ENCODE results near the gene BBS9. TPM values are rescaled to one million over a fixed set of nuclear protein-coding genes. Genes with fewer than 3 reads are reported as not detected.

Gene BBS9
- total RNA-seq, 1 experiment from 2014 or later: 26.4 TPM

- Histone ChIP-seq H2BK120ac (ENCODE audit: low read depth, low read length, poor library complexity, severe bottlenecking) (peak overlapping the region; percentile 85), H3K23me2 (ENCODE audit: insufficient read length, low read depth, low read length, poor library complexity, severe bottlenecking) (peaks cover 2% of the 10 kb centered on the region), H3K79me2 (ENCODE audit: insufficient read depth, low read length) (peaks cover 3% of the 10 kb centered on the region; the same call in 1 of the 2 replicates), H3K27ac (ENCODE audit: insufficient read length, low read depth, low read length) (peak overlapping the region; percentile 78), H3K9me3 (ENCODE audit: control insufficient read depth, low read depth, low read length) (no peaks in the 10 kb centered on the region), H3K18ac (ENCODE audit: insufficient read length, low read depth, low read length) (peak overlapping the region; percentile 75), H2BK20ac (ENCODE audit: low read depth, low read length, poor library complexity, severe bottlenecking) (no peak overlapping the region), H4K8ac (replicated peaks; ENCODE audit: insufficient read length, low read depth, low read length) (no peak overlapping the region), H3K14ac (ENCODE audit: insufficient read depth, low read length) (no peak overlapping the region), H3K79me1 (ENCODE audit: insufficient read depth, low read depth, low read length, poor library complexity, severe bottlenecking) (no peaks in the 10 kb centered on the region), H2AK5ac (ENCODE audit: insufficient read length, low read length) (no peak overlapping the region), H4K91ac (ENCODE audit: insufficient read length, low read depth, low read length) (no peak overlapping the region), H2BK15ac (ENCODE audit: low read depth, low read length) (no peak overlapping the region), H3K9ac (ENCODE audit: extremely low read depth, insufficient read length, low read length) (peak overlapping the region; percentile 54), H3K27me3 (ENCODE audit: insufficient read depth, low read length) (no peaks in the 10 kb centered on the region), H3T11ph (ENCODE audit: low read length) (peak overlapping the region; percentile 99), H3K4me2 (ENCODE audit: insufficient read depth, insufficient read length, low read length) (peak overlapping the region; percentile 51), H4K5ac (ENCODE audit: insufficient read length, low read depth, low read length) (no peak overlapping the region), H3K23ac (ENCODE audit: insufficient read length, low read depth, low read length) (no peak overlapping the region), H3K56ac (ENCODE audit: insufficient read length, low read depth, low read length) (no peak overlapping the region), H2AFZ (ENCODE audit: low read length) (peak overlapping the region; percentile 52), H3K4ac (ENCODE audit: low read depth, low read length) (no peak overlapping the region; the same call in 1 of the 2 replicates), H3K4me1 (ENCODE audit: insufficient read depth, low read length) (no peaks in the 10 kb centered on the region; the same call in 1 of the 2 replicates), H2BK5ac (ENCODE audit: insufficient read length, low read length) (no peak overlapping the region), H2BK12ac (ENCODE audit: insufficient read length, low read depth, low read length) (no peak overlapping the region), H4K20me1 (ENCODE audit: control insufficient read depth, insufficient read depth, insufficient read length) (no peaks in the 10 kb centered on the region)
- WGBS (ENCODE audit: extremely low coverage, insufficient read length, low lambda C conversion rate): no CpG with 5 or more reads among the region's 9 CpGs
- H3K27ac Mint-ChIP-seq: peak overlapping the region in 2 of 3 experiments; percentile 16 to 91; a peak in 2 of 7 replicates
- H3K4me1 Mint-ChIP-seq: peaks cover 19 to 26% of the 10 kb centered on the region in 2 experiments
- no peak for TF ChIP-seq CTCF (conservative IDR thresholded peaks at IDR 0.05)
- H3K4me3 Mint-ChIP-seq: peak overlapping the region in 1 of 2 experiments; percentile 36; a peak in 2 of 5 replicates
- H3K36me3 Mint-ChIP-seq (ENCODE audit: insufficient read depth in 1 of 3, low read depth in 3 of 3): no peaks in the 10 kb centered on the region
- H3K27me3 Mint-ChIP-seq (ENCODE audit: low read depth): no peaks in the 10 kb centered on the region
- DNase-seq: peak; percentile 97
- H3K9me3 Mint-ChIP-seq: no peaks in the 10 kb centered on the region
These were observed 222.3 kb downstream of the BBS9 start for GRCh38 chr7:33351709-33352108.
